Esophagus muscularis mucosa (tissue), 3 donors: ENCODE measurements around the gene MITF.

ENCODE experiments used
- CTCF ChIP-seq, 3 experiments: fragments of 200-600 bp in 2 of 3; fragments of 450-650 bp in 1 of 3; sonication (generic) in 2 of 3; IDR thresholded peaks; one replicate each; pipeline ENCODE4 v1.5.1; 2017 to 2019; ENCODE audit warnings: antibody characterized with exemption in 3 of 3, mild to moderate bottlenecking in 2 of 3, moderate library complexity in 1 of 3
- POLR2A ChIP-seq: fragments of 450-650 bp; IDR thresholded peaks from one replicate; pipeline ENCODE4 v1.6.1; 2017; ENCODE audit warnings: antibody characterized with exemption, moderate library complexity, mild to moderate bottlenecking, low read depth

- TF ChIP-seq POLR2A: no peak
- TF ChIP-seq CTCF (IDR thresholded peaks at IDR 0.05): no peak
Measured at GRCh38 chr3:69869643-69870042, 130.4 kb downstream of the MITF start.
